ENCODE measurements around the gene SENP1.
A peak's percentile ranks its signal among the peaks of the same experiment; 100 is the strongest.
"Not testable (repeated sequence)": the region's sequence is repeated elsewhere in the genome, so short reads cannot be mapped to it uniquely, and the experiment has no call there.

SENP1 gene

DNA sequence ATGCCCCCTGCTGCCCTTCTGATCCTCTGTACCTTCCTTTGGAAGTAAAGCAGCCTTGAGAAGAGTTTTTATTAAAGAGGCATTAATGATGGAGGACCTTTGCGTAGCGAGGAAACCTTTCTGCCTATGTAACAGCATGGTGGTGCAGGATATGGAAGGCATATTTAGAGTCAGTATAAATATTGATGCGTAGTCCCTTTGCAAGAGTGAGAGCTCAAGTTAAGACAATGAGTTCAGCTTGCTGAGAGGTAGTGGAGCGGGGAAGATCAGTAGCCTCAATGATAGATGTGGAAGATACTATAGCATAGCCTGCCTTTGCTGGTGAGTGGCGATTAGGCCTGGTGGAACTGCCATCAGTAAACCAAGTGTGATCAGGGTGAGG is 5.4 kb upstream of the SENP1 start:
- DNase-seq (ENCODE audit: low spot score), result not testable (repeated sequence)

DNA sequence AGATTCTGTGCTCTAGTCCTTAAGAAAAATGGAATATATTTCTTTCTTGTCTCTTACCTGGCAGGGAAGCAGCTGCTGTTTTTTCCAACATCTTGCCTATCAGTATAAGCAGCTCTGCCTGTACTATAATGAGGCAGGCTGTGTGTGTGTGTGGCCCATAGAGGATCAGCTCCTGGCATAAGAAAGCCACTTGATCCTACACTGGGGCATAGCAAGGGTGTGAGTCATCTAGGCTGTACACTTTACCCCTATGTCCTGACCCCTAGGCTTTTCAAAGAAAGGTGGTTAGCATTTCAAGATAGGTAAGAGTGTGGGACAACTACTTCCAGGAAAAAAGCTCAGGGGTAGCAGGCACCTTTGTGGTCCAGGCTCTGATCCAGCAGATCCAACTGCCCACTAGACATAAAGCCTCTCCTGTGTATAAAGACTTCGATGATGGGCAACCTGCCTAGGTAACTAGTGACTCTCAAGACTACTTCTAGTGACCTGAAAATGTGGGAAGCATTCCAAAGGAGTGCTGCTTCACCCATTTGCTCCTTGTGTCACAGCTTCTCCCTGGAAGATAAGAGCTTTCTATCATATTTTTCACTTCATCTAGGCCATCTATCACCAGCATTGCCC is 4.9 kb upstream of the SENP1 start:
- peak; percentile 13 for DNase-seq (ENCODE audit: low spot score)

DNA sequence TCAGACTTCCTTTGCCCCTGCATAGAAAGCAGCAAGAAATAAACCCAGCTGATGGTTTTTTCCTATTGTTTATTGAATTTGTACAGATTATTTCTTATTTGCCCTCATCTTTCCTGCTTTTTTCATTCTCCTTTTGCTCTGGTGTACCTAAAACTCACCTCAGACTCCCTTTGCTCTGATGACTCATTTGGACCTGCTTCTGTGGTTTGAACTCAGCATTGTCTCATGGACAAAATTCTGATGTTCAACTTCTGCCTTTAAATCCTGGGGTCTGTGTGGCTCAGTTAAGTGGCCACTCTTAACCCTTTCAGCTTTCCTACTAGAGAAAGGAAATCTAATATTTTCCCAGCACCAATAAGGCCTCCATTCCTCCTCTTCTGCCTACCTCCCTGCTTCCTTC is 3.5 kb upstream of the SENP1 start:
- peak; percentile 3 for DNase-seq (ENCODE audit: low spot score)

DNA sequence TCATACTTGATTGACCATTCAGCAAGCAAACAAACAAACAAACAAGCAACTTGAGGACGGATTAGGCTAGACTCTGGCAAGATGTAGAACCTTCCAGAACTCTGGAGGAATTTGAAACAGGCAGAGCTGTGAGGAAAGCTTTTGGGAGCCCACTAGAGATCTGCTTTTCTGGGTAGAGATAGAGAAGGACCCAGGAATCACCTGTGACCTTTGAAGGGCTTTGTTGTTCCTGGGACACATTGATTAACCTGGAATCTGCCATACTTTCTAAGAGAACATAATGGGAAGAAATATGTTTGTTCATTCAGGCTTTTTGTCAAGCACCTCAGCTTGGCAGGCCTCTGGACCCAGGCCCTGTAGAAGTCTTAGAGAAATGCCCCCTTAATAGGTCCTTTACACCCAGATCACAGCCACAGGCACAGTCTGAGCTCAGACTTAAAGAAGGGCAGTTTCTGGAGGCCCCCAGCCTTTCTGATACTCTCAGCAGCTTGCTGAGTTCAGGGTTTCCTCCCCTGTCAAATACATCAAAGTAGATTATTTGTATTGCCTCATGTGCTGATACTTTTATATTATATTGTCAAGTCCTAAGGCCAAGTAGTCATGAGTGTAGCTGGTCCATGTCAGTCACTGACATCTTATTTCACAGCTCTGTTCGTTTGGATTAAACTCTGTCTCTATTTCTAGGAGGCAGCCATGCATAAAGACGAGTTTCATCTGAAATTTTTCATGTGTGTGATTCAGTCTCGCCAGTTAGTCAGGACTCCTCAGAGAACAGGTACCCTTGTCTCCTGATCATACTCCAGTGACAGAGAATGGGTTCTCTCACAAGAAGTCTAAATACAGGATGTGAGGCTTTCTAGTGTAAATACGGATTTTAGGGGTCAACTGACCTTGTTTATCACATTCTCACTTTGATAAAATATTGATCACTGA is 1.1 kb upstream of the SENP1 start:
- no peak for DNase-seq (ENCODE audit: low spot score)

DNA sequence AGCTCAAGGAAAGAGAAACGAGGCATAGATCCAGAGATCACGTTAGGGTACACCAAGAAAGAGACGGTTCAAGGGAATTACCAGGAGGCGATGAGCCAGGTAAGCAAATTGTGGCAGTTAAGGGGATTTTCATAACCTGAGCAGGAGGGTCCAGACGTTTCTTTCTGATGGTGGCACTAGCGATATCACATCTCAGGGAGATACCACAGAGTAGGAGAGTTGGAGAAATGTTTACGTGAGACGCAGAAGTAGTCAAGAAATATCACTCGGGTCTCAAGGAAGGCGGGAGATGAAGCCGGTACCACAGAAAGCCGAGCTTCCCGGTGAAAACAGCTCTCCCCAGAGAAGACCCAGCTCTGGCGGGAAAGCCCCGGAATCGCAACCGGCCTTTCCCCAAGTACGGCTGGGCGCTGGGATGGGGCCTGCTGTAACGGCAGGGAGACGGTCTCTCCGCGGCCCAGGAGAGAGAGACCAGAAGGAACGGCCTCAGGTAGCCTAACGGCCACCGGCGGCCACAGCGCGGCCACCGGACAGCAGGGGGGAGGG is 485 bp downstream of the SENP1 start:
- no peak for DNase-seq (ENCODE audit: low spot score)

DNA sequence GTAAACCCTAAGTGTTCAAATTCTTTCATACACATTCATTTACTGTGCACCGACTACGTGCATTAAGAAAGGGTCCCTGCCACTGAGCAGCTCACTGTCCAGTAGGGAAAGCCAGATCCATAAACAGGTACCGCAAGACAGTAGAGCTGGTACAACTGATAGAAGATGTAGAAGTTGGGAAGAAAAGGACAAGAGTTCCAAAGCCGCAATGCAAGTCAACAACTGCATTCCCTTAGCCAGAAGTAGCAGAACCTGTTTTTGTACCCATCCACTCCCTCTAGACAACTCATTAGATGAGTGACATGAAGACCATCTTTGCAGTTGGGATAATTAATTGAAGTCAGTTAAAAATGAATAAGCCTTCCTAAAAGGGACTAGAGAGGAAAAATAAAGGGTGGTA is 1.3 kb downstream of the SENP1 start:
- DNase-seq (ENCODE audit: low spot score), result no peak

DNA sequence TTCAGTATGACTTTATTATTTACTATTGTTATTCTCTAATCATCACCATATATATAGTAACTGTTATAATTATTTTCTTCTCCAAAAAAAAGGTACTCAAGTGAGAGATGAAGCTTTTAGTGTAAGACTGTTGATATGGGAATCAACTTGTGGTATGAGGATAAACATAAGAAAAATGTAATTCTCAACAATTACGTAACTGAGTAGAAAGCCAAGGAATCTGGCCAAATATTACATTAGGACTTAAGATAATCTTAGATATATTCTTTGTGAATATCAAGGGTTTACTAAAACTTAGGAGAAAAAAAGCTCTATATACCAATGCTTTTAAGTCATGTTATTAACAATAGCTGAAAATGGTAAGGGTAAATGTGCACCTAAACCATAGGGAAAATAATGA is 13.3 kb downstream of the SENP1 start:
- DNase-seq (ENCODE audit: low spot score), result no peak

DNA sequence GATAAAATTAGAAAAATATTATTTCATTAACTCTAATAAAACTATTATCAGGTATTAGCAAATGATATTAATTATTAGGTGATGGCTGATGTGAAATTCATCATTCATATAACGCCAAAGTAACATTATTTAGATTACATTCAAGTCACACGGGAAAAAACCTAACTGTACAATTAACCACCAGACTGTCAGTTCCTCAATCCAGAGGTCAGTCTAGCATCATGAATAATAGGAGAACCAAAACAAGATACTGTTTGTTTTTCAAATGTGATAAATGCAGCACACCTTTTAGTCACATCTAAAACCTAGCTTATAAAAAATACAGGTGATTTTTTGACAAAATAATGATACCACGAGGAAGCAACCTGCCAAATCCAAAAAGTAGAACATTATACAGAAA is 19.6 kb downstream of the SENP1 start:
- DNase-seq (ENCODE audit: low spot score), result no peak

DNA sequence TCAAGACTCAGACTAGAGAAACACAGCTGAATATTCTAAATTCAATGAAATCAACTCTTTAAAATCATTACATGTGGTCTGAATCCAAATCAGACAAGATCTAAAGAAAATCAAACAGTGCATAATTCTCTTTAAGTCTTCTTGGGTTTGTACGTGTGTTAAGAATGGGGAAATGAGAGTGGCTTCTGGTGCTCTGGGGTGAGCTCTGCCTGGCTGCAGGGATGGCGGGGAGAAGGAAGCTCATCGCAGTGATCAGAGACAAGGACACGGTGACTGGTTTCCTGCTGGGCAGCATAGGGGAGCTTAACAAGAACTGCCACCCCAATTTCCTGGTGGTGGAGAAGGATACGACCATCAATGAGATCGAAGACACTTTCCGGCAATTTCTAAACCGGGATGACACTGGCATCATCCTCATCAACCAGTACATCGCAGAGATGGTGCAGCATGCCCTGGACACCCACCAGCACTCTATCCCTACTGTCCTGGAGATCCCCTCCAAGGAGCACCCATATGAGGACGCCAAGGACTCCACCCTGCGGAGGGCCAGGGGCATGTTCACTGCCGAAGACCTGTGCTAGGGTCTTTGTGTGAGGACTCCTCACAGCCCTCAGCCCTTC is 20.9 kb downstream of the SENP1 start:
- DNase-seq (ENCODE audit: low spot score), result no peak

DNA sequence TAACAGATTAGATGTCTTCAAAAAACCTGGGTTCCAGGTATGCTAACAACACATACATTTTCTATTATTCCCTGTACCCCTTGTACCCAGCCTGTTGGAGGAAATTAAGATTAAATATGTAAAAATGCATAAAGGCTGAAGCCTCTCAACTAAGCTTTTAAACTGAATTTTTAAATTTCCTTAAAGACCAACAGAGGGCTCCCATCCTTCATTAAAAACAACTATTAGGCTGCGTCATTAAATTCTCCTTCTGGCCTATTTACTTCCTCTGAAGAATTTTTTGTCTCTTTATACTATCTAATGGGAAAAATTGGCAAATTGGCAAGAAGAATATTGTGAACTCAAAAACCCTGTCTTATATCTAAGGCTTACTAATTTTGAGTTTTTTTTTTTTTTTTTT is 21.8 kb downstream of the SENP1 start:
- DNase-seq (ENCODE audit: low spot score), result no peak

DNA sequence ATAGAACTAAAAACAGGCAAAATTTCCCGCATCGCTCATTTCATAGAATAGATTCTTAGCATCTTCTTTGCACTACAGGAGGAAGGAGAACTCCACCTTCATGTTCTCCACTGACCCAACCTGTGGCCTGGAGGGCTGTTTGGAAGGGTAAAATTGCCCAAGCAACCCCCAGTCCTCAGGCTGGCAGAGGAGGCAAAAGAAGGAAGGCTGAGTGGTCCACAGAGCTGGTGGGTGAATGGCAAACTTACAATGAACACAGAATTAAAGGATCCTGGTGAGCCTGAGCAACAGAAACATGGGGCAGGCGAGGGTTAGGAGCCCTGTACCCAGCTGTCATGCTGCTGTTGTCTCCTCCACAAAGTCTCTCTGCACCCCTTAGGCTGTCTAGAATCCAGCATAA is 25.1 kb downstream of the SENP1 start:
- no peak for DNase-seq (ENCODE audit: low spot score)

DNA sequence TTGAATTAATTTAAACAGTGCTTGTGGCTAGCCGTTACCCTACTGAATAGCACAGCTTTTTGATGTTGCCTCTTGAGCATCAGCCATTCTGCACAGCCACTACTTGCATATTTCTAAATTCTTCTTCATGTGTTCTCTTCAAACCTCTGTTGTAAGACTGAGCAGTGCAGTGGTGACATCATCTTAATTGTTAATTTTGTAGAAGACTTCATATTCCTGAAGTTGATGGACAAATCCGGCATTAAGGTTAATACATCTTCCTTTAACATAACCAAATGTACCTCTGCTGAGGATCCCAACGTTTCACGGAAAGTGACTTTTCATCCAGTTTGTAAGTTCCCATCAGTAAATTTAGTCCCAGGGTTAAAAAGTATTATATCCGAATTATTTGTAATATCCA is 25.6 kb downstream of the SENP1 start:
- no peak for DNase-seq (ENCODE audit: low spot score)

DNA sequence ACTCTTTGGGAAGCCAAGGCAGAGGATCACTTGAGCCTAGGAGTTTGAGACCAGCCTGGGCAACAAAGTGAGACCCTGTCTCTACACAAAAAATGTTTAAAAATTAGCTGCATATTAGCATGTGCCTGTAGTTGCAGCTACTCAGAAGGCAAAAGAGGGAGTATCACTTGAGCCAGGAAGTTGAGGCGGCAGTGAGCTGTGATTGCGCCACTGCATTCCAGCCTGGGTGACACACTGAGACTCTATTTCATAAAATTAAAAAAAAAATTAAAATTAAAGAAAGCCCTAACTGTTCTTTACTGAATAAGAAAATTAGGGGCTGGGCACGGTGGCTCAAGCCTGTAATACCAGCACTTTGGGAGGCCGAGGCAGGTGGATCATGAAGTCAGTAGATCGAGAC is 27.0 kb downstream of the SENP1 start:
- no peak for DNase-seq (ENCODE audit: low spot score)

DNA sequence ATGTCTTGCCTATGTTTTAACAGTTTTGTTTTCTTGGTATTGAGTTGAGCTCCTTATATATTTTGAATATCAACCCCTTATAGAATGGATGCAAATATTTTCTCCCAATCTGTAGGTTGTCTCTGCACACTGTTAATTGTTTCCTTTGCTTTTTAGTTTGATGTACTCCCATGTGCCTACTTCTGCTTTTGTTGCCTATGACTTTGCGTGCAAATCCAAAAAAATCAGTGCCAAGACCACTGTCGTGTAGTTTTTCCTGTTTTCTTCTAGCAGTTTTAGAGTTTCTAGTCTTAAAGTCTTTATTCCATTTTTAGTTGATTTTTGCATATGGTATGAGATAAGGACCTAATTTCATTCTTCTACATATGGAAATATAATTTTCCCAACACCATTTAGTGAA is 28.8 kb downstream of the SENP1 start:
- no peak for DNase-seq (ENCODE audit: low spot score)

DNA sequence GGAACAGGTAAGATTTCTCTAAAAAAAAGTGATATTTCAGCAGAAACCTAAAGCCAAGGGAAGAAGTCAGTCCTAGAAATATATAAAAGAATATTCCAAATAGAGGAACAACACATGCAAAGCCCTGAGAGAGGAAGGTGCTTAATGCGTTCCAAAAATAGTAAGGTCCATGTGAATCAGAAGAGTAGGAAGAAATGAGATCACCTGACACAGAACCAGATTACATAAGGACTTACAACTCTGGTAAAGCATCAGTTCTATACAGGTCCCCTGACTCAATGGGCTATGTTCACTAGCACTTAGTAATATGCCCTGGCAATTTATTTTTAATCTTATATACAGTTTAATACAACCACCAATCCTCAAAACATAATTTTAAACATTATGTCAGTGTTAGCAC is 30.0 kb downstream of the SENP1 start:
- DNase-seq (ENCODE audit: low spot score), result no peak

DNA sequence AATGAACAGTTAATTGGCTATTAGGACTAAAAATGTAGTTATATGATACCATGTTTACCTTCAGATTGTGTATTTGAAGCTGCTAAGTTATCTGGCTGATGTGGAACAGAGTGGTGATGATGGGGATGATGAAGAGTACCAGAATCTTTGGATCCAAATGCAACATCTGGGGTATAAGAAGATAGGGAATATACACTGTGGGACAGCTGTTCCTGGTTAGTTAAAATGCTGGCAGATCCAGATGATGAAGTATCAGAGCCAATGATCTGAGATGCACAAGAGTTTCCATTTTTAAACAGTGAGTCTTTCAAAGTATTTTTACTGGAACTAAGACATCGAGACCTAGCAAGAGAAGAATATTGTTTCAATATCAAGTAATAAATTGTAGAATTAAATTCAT is 31.6 kb downstream of the SENP1 start:
- no peak for DNase-seq (ENCODE audit: low spot score)

DNA sequence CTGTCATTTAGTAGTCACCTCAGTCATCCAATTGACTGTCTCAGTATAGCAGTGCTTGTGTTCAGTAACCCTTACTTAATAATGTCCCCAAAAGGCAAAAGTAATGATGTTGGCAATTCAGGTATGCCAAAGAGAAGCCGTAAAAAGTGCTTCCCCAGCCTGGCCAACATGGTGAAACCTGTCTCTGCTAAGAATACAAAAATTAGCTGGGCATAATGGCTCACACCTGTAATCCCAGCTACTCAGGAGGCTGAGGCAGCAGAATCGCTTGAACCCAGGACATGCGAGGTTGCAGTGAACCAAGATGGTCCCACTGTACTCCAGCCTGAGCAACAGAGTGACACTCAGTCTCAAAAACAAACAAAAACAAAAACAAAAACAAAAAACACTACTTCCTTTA is 33.6 kb downstream of the SENP1 start:
- no peak for DNase-seq (ENCODE audit: low spot score)

DNA sequence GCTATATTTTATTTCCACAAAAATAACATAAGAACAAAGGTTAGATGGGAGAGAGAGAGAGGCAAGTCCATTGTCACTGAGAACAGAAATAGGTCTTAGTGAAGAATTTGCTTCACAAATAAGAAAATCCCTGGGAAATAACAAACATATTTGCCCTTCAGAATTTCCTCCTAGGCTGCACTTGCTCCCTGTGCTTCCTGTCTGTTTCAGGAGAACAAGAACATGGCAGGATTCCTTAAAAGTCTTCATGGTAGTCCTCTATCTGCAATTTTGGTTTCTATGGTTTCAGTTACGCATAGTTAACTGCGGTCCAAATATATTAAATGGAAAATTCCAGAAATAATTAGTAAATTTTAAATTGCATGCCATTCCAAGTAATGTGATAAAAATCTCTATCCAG is 34.1 kb downstream of the SENP1 start:
- DNase-seq (ENCODE audit: low spot score), result no peak

DNA sequence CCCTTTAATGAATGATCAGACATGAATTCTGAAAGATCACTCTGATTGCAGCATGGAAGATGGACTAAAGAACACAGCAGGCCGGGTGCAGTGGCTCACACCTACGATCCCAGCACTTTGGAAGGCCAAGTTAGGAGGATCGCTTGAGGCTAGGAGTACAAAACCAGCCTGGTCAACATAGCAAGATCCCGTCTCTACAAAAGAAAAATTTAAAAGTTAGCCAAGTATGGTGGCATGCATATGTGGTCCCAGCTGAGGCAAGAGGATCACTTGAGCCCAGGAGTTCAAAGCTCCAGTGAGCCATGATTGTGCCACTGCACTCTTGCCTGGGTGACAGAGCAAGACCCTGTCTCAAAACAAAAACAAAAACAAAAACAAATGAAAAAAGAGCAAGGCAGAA is 35.1 kb downstream of the SENP1 start:
- DNase-seq (ENCODE audit: low spot score), result no peak

DNA sequence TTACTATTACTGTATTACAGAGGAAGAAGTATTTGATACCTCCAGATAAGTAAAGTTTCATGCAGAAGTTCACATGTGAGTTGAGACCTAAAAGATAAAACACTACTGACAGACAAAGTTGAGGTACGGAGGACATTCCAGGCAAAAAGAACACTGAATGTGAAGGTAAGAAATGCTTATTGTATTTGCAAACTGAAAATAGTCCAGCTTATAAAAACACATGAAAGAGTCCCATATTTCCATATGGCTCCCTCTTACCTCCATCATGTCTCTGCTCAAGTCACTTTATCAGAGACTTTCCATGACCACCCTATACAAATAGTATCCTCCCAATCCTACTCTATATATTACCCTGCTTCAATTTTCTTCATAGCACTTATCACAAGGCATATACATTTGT is 35.8 kb downstream of the SENP1 start:
- no peak for DNase-seq (ENCODE audit: low spot score)

DNA sequence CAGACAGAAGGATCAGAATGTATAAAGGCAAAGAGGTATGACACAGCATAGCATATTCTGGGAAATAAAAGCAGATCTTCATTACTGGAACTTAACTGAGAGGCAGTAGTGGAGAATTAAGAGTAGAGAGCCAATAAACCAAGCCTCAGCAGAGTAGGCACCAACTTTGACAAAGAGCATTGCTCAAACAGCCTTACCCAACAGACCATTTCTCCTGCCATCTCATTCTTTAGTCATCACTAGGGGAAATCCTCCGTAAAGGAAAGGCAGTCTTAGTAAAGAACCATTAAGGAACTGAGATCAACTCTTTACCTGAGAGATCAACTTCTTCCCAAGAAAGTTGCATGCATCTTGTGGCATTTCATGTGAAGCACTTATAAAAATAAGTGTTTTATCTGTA is 36.6 kb downstream of the SENP1 start:
- DNase-seq (ENCODE audit: low spot score), result no peak

DNA sequence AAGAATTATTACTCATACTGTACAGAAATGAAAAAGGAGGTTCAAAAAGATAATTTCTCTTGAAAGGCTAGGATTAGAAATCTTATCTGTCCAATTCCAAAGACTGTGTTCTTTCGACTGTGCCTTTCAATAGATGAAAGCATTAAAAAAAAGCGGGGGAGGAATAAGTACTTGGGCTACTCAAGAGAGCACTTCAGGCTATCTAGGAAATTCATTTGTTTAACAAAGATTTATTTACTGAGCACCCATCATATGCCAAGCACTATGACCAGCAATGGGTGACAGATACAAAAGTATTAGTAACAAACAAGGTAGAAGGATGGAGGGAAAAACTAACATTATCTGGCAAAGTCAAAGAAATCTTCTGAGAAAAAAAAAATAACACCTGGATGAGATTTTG is 37.4 kb downstream of the SENP1 start:
- no peak for DNase-seq (ENCODE audit: low spot score)

All from ecto neural progenitor cell (in vitro differentiated cells).